Activated CD8-positive, alpha-beta memory T cell treated with anti-CD3 and anti-CD28 coated beads for 1 hour (primary cell): ENCODE data around the gene ARAP2.

Experiments
- DNase-seq, 2 donors: peaks; one replicate each; pipeline ENCODE4 v3.0.0-alpha.2; 2020; ENCODE audit warnings: low read depth in 1 of 2; ENCODE audit errors: extremely low read depth in 1 of 2

Gene ARAP2

GRCh38 chr4:36138220-36138619 lies 106.1 kb downstream of the ARAP2 start:
- DNase-seq = no peak

- DNase-seq = no peak
Measured at GRCh38 chr4:36137336-36137735, 107.0 kb downstream of the ARAP2 start.

- no peak for DNase-seq
Measured at GRCh38 chr4:36133658-36134057, 110.7 kb downstream of the ARAP2 start.

- no peak for DNase-seq
Measured at GRCh38 chr4:36133086-36133485, 111.2 kb downstream of the ARAP2 start.

GRCh38 chr4:36130641-36131040 lies 113.7 kb downstream of the ARAP2 start:
- no peak for DNase-seq

GRCh38 chr4:36128689-36129088 lies 115.6 kb downstream of the ARAP2 start:
- no peak for DNase-seq

GRCh38 chr4:36123906-36124305 lies 120.4 kb downstream of the ARAP2 start:
- no peak for DNase-seq

- DNase-seq = no peak
Measured at GRCh38 chr4:36115312-36115711, 129.0 kb downstream of the ARAP2 start.

- DNase-seq = no peak
Measured at GRCh38 chr4:36111172-36111571, 133.1 kb downstream of the ARAP2 start.

- DNase-seq = no peak
Measured at GRCh38 chr4:36099509-36099908, 144.8 kb downstream of the ARAP2 start.

GRCh38 chr4:36094995-36095394 lies 149.3 kb downstream of the ARAP2 start:
- no peak for DNase-seq

GRCh38 chr4:36091997-36092396 lies 152.3 kb downstream of the ARAP2 start:
- no peak for DNase-seq

GRCh38 chr4:36088542-36088941 lies 155.8 kb downstream of the ARAP2 start:
- no peak for DNase-seq

GRCh38 chr4:36086261-36086786 lies 158.0 kb downstream of the ARAP2 start:
- DNase-seq = no peak

- no peak for DNase-seq
Measured at GRCh38 chr4:36082817-36083216, 161.5 kb downstream of the ARAP2 start.

- DNase-seq = no peak
Measured at GRCh38 chr4:36081185-36081584, 163.1 kb downstream of the ARAP2 start.

GRCh38 chr4:36079666-36080065 lies 164.6 kb downstream of the ARAP2 start:
- no peak for DNase-seq

- no peak for DNase-seq
Measured at GRCh38 chr4:36078319-36078718, 166.0 kb downstream of the ARAP2 start.

GRCh38 chr4:36072529-36072928 lies 171.8 kb downstream of the ARAP2 start:
- DNase-seq = no peak

- DNase-seq = no peak
Measured at GRCh38 chr4:36067116-36067515, 177.2 kb downstream of the ARAP2 start.

- DNase-seq = no peak
Measured at GRCh38 chr4:36065274-36065871, 178.9 kb downstream of the ARAP2 start.

GRCh38 chr4:36064117-36064516 lies 180.2 kb downstream of the ARAP2 start:
- no peak for DNase-seq

GRCh38 chr4:36056136-36056535 lies 188.2 kb downstream of the ARAP2 start:
- DNase-seq = no peak
